GM23338 (cell line): ENCODE measurements around the gene IDH3A. TPM values are rescaled to one million over a fixed set of nuclear protein-coding genes. Genes with fewer than 3 reads are reported as not detected.

Experiments used
- ATAC-seq: fragments of 200-7000 bp; cut with Tn5 transposase; 3 replicates; pipeline ENCODE4 v1.9.1; 2020
- DNase-seq: peaks from one replicate; pipeline ENCODE4 v3.0.0-alpha.2; 2015; ENCODE audit warnings: low spot score
- H2AFZ ChIP-seq: fragments of 200-600 bp; sonication (generic); 2 replicates; pipeline ENCODE4 v1.8.0; 2016; ENCODE audit warnings: antibody characterized with exemption, mild to moderate bottlenecking, moderate library complexity
- H3F3A ChIP-seq: fragments of 200-600 bp; sonication (generic); replicated peaks from 2 replicates; pipeline ENCODE4 v1.8.0; 2017; ENCODE audit warnings: antibody characterized with exemption, mixed run types, low read depth
- H3K27ac ChIP-seq: fragments of 200-600 bp; sonication (generic); 2 replicates; pipeline ENCODE4 v1.6.1; 2016; ENCODE audit warnings: low read depth
- H3K27me3 ChIP-seq: fragments of 200-600 bp; sonication (generic); 2 replicates; pipeline ENCODE4 v1.8.0; 2016; ENCODE audit warnings: mild to moderate bottlenecking, mixed run types, moderate library complexity; ENCODE audit not compliant: insufficient read depth
- H3K36me3 ChIP-seq: fragments of 200-600 bp; sonication (generic); 2 replicates; pipeline ENCODE4 v1.8.0; 2016; ENCODE audit warnings: mild to moderate bottlenecking; ENCODE audit not compliant: insufficient read depth
- H3K4me1 ChIP-seq: fragments of 200-600 bp; sonication (generic); 2 replicates; pipeline ENCODE4 v1.8.0; 2016; ENCODE audit warnings: mild to moderate bottlenecking, moderate library complexity; ENCODE audit not compliant: insufficient read depth
- H3K4me2 ChIP-seq: fragments of 200-600 bp; sonication (generic); 2 replicates; pipeline ENCODE4 v1.7.1; 2017; ENCODE audit warnings: mixed run types
- H3K4me3 ChIP-seq: fragments of 200-600 bp; sonication (generic); 2 replicates; pipeline ENCODE4 v1.6.1; 2016; ENCODE audit warnings: mixed run types
- H3K79me2 ChIP-seq: fragments of 200-600 bp; sonication (generic); replicated peaks from 2 replicates; pipeline ENCODE4 v1.8.0; 2017; ENCODE audit warnings: mild to moderate bottlenecking; ENCODE audit not compliant: insufficient read depth
- H3K9me2 ChIP-seq: fragments of 200-600 bp; sonication (generic); 2 replicates; pipeline ENCODE4 v1.8.0; 2017; ENCODE audit not compliant: insufficient read depth
- H4K20me1 ChIP-seq: fragments of 200-600 bp; sonication (generic); replicated peaks from 2 replicates; pipeline ENCODE4 v1.8.0; 2017; ENCODE audit warnings: mild to moderate bottlenecking; ENCODE audit not compliant: insufficient read depth
- H3K27ac Mint-ChIP-seq: 2 replicates; pipeline ENCODE4 v1.8.0; 2020; ENCODE audit warnings: inconsistent platforms, mild to moderate bottlenecking, moderate library complexity, mixed read lengths
- H3K27me3 Mint-ChIP-seq: 3 replicates; pipeline ENCODE4 v1.8.0; 2022; ENCODE audit warnings: low read depth, mild to moderate bottlenecking, moderate library complexity, mixed read lengths, inconsistent platforms; ENCODE audit not compliant: insufficient read depth, poor library complexity
- H3K36me3 Mint-ChIP-seq: 3 replicates; pipeline ENCODE4 v1.8.0; 2021; ENCODE audit warnings: low read depth, mild to moderate bottlenecking, inconsistent platforms, moderate library complexity, mixed read lengths
- H3K4me1 Mint-ChIP-seq: 3 replicates; pipeline ENCODE4 v1.8.0; 2020; ENCODE audit warnings: mild to moderate bottlenecking, inconsistent platforms, mixed read lengths
- H3K4me3 Mint-ChIP-seq: 3 replicates; pipeline ENCODE4 v1.8.0; 2021; ENCODE audit warnings: moderate library complexity, mild to moderate bottlenecking, inconsistent platforms, mixed read lengths
- H3K9me3 Mint-ChIP-seq: 3 replicates; pipeline ENCODE4 v1.8.0; 2020; ENCODE audit warnings: moderate library complexity, mild to moderate bottlenecking, inconsistent platforms, mixed read lengths
- CREB1 ChIP-seq: fragments of 250-450 bp; sonication (Bioruptor Pico); IDR thresholded peaks from 2 replicates; pipeline ENCODE4 v1.5.0; 2020; ENCODE audit warnings: low read depth, mild to moderate bottlenecking, moderate library complexity
- EZH2 ChIP-seq: fragments of 200-600 bp; sonication (generic); IDR thresholded peaks from one replicate; pipeline ENCODE4 v1.8.0; 2017; ENCODE audit warnings: antibody characterized with exemption, mild to moderate bottlenecking, low read depth; ENCODE audit not compliant: unreplicated experiment
- POLR2AphosphoS5 ChIP-seq: IDR thresholded peaks from 2 replicates; pipeline ENCODE4 v1.6.1; 2016; ENCODE audit warnings: antibody characterized with exemption, low read depth
- ZNF114 ChIP-seq: fragments of 250-450 bp; sonication (Bioruptor Pico); IDR thresholded peaks from 2 replicates; pipeline ENCODE4 v1.5.0; 2020; ENCODE audit warnings: mild to moderate bottlenecking, moderate library complexity
- ZNF331 ChIP-seq: fragments of 250-450 bp; sonication (Bioruptor Pico); IDR thresholded peaks from 2 replicates; pipeline ENCODE4 v1.5.0; 2020; ENCODE audit warnings: low read depth, mild to moderate bottlenecking, moderate library complexity
- polyA plus RNA-seq: library from polyadenylated mRNA; unstranded; fragments of >200 nt; fragmentation: Nextera tagmentation; extraction: Ambion mirVana; gene quantifications from 2 replicates; pipeline ENCODE4 v1.2.1, GENCODE V29; 2016
- total RNA-seq: library from RNA; depleted of rRNA; stranded (reverse); fragments of >200 nt; shearing (Covaris generic); gene quantifications from 2 replicates; pipeline ENCODE4 v1.2.3, GENCODE V29; 2014
- TF ChIP-seq, protein P1 (sequence below): fragments of 250-450 bp; sonication (Bioruptor Pico); IDR thresholded peaks from 2 replicates; pipeline ENCODE4 v1.5.0; 2020; ENCODE audit warnings: mild to moderate bottlenecking, moderate library complexity
- TF ChIP-seq, protein P2 (sequence below): IDR thresholded peaks from 2 replicates; pipeline ENCODE4 v1.6.1; 2016; ENCODE audit warnings: antibody characterized with exemption
- TF ChIP-seq, protein P3 (sequence below): IDR thresholded peaks from one replicate; pipeline ENCODE4 v1.6.1; 2018; ENCODE audit warnings: antibody characterized with exemption; ENCODE audit not compliant: unreplicated experiment

Gene IDH3A
- total and polyA plus RNA-seq, 2 experiments from 2014 or later = 24.1 to 41.6 TPM

- TF ChIP-seq, protein P1, sequence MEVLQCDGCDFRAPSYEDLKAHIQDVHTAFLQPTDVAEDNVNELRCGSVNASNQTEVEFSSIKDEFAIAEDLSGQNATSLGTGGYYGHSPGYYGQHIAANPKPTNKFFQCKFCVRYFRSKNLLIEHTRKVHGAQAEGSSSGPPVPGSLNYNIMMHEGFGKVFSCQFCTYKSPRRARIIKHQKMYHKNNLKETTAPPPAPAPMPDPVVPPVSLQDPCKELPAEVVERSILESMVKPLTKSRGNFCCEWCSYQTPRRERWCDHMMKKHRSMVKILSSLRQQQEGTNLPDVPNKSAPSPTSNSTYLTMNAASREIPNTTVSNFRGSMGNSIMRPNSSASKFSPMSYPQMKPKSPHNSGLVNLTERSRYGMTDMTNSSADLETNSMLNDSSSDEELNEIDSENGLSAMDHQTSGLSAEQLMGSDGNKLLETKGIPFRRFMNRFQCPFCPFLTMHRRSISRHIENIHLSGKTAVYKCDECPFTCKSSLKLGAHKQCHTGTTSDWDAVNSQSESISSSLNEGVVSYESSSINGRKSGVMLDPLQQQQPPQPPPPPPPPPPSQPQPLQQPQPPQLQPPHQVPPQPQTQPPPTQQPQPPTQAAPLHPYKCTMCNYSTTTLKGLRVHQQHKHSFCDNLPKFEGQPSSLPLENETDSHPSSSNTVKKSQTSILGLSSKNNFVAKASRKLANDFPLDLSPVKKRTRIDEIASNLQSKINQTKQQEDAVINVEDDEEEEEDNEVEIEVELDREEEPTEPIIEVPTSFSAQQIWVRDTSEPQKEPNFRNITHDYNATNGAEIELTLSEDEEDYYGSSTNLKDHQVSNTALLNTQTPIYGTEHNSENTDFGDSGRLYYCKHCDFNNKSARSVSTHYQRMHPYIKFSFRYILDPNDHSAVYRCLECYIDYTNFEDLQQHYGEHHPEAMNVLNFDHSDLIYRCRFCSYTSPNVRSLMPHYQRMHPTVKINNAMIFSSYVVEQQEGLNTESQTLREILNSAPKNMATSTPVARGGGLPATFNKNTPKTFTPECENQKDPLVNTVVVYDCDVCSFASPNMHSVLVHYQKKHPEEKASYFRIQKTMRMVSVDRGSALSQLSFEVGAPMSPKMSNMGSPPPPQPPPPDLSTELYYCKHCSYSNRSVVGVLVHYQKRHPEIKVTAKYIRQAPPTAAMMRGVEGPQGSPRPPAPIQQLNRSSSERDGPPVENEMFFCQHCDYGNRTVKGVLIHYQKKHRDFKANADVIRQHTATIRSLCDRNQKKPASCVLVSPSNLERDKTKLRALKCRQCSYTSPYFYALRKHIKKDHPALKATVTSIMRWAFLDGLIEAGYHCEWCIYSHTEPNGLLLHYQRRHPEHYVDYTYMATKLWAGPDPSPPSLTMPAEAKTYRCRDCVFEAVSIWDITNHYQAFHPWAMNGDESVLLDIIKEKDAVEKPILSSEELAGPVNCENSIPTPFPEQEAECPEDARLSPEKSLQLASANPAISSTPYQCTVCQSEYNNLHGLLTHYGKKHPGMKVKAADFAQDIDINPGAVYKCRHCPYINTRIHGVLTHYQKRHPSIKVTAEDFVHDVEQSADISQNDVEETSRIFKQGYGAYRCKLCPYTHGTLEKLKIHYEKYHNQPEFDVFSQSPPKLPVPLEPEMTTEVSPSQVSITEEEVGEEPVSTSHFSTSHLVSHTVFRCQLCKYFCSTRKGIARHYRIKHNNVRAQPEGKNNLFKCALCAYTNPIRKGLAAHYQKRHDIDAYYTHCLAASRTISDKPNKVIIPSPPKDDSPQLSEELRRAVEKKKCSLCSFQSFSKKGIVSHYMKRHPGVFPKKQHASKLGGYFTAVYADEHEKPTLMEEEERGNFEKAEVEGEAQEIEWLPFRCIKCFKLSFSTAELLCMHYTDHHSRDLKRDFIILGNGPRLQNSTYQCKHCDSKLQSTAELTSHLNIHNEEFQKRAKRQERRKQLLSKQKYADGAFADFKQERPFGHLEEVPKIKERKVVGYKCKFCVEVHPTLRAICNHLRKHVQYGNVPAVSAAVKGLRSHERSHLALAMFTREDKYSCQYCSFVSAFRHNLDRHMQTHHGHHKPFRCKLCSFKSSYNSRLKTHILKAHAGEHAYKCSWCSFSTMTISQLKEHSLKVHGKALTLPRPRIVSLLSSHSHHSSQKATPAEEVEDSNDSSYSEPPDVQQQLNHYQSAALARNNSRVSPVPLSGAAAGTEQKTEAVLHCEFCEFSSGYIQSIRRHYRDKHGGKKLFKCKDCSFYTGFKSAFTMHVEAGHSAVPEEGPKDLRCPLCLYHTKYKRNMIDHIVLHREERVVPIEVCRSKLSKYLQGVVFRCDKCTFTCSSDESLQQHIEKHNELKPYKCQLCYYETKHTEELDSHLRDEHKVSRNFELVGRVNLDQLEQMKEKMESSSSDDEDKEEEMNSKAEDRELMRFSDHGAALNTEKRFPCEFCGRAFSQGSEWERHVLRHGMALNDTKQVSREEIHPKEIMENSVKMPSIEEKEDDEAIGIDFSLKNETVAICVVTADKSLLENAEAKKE = no peak
- TF ChIP-seq ZNF331 (CRISPR knock-in tag) (no peak), POLR2AphosphoS5 (no peak), ZNF114 (CRISPR knock-in tag) (no peak), CREB1 (CRISPR knock-in tag) (no peak), EZH2 (no peak)
- TF ChIP-seq, protein P2, sequence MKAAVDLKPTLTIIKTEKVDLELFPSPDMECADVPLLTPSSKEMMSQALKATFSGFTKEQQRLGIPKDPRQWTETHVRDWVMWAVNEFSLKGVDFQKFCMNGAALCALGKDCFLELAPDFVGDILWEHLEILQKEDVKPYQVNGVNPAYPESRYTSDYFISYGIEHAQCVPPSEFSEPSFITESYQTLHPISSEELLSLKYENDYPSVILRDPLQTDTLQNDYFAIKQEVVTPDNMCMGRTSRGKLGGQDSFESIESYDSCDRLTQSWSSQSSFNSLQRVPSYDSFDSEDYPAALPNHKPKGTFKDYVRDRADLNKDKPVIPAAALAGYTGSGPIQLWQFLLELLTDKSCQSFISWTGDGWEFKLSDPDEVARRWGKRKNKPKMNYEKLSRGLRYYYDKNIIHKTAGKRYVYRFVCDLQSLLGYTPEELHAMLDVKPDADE = no peak
These were observed 5.8 kb downstream of the IDH3A start (continued) for GRCh38 chr15:78154955-78155354.

- H3K9me3 Mint-ChIP-seq = no peaks in the 10 kb centered on the region
- no peak overlapping the region for H3K4me3 Mint-ChIP-seq
- H3K4me1 ChIP-seq = peaks cover 30% of the 10 kb centered on the region
- no peaks in the 10 kb centered on the region; the same call in 1 of the 2 replicates for H3F3A ChIP-seq
- no peak overlapping the region for H3K27ac ChIP-seq
- H3K27me3 ChIP-seq = peaks cover 3% of the 10 kb centered on the region; the same call in 1 of the 2 replicates
- H3K4me2 ChIP-seq = peak overlapping the region; percentile 59; the same call in 1 of the 2 replicates
- no peak overlapping the region for H3K4me3 ChIP-seq
- peaks cover 11% of the 10 kb centered on the region for H4K20me1 ChIP-seq
- ATAC-seq (no peak), DNase-seq (no peak)
- H3K27ac Mint-ChIP-seq = no peak overlapping the region
- peaks cover 31% of the 10 kb centered on the region for H3K4me1 Mint-ChIP-seq
- peaks cover 5% of the 10 kb centered on the region; the same call in 1 of the 3 replicates for H3K36me3 Mint-ChIP-seq
- H3K79me2 ChIP-seq = peaks cover 33% of the 10 kb centered on the region
- no peaks in the 10 kb centered on the region for H3K36me3 ChIP-seq
- H3K27me3 Mint-ChIP-seq = peaks cover 6% of the 10 kb centered on the region
- no peak overlapping the region for H2AFZ ChIP-seq
- H3K9me2 ChIP-seq = no peaks in the 10 kb centered on the region
- TF ChIP-seq, protein P3, sequence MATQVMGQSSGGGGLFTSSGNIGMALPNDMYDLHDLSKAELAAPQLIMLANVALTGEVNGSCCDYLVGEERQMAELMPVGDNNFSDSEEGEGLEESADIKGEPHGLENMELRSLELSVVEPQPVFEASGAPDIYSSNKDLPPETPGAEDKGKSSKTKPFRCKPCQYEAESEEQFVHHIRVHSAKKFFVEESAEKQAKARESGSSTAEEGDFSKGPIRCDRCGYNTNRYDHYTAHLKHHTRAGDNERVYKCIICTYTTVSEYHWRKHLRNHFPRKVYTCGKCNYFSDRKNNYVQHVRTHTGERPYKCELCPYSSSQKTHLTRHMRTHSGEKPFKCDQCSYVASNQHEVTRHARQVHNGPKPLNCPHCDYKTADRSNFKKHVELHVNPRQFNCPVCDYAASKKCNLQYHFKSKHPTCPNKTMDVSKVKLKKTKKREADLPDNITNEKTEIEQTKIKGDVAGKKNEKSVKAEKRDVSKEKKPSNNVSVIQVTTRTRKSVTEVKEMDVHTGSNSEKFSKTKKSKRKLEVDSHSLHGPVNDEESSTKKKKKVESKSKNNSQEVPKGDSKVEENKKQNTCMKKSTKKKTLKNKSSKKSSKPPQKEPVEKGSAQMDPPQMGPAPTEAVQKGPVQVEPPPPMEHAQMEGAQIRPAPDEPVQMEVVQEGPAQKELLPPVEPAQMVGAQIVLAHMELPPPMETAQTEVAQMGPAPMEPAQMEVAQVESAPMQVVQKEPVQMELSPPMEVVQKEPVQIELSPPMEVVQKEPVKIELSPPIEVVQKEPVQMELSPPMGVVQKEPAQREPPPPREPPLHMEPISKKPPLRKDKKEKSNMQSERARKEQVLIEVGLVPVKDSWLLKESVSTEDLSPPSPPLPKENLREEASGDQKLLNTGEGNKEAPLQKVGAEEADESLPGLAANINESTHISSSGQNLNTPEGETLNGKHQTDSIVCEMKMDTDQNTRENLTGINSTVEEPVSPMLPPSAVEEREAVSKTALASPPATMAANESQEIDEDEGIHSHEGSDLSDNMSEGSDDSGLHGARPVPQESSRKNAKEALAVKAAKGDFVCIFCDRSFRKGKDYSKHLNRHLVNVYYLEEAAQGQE = no peak
These were observed 6.3 kb downstream of the IDH3A start for GRCh38 chr15:78155355-78155939.
